ENCODE results near the gene ELMO1.
A peak's percentile ranks its signal among the peaks of the same experiment; 100 is the strongest.

Gene ELMO1

GRCh38 chr7:37068038-37068437, 380.6 kb downstream of the ELMO1 start:
- Histone ChIP-seq H3K9me3 (ENCODE audit: insufficient read depth, low read depth, low read length) (no peaks in the 10 kb centered on the region), H3K9ac (ENCODE audit: low read depth, low read length) (no peak overlapping the region), H3K4me3 (ENCODE audit: low read length) (no peak overlapping the region), H3K27ac (ENCODE audit: low read length) (no peak overlapping the region), H3K27me3 (ENCODE audit: insufficient read depth, low read length) (no peaks in the 10 kb centered on the region), H3K4me1 (ENCODE audit: insufficient read depth, low read length) (no peaks in the 10 kb centered on the region), H3K36me3 (ENCODE audit: insufficient read depth, low read depth, low read length) (no peaks in the 10 kb centered on the region)

DNA sequence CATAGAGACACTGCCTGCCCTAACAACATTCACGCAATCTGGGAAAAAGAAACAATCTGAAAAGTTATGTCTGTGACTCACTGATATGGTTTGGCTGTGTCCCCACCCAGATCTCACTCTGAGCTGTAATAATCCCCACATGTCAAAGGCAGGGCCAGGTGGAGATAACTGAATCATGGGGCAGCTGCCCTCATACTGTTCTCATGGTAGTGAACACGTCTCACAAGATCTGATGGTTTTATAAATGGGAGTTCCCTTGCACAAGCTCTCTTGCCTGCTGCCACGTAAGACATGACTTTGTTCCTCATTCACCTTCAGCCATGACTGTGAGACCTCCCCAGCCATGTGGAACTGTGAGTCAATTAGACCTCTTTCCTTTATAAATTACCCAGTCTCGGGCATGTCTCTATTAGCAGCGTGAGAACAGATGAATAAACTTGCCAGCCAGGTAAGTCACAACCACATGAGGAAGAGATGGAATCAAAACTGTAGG, 382.8 kb downstream of the ELMO1 start:
- Histone ChIP-seq H3K27me3 (ENCODE audit: insufficient read depth, low read length) (no peaks in the 10 kb centered on the region), H3K4me1 (ENCODE audit: insufficient read depth, low read length) (no peaks in the 10 kb centered on the region), H3K36me3 (ENCODE audit: insufficient read depth, low read depth, low read length) (no peaks in the 10 kb centered on the region), H3K9me3 (ENCODE audit: insufficient read depth, low read depth, low read length) (no peaks in the 10 kb centered on the region), H3K4me3 (ENCODE audit: low read length) (no peak overlapping the region), H3K27ac (ENCODE audit: low read length) (no peak overlapping the region), H3K9ac (ENCODE audit: low read depth, low read length) (no peak overlapping the region)

- no peaks in the 10 kb centered on the region for H3K9me3 ChIP-seq (ENCODE audit: insufficient read depth, low read depth, low read length)
- no peaks in the 10 kb centered on the region for H3K36me3 ChIP-seq (ENCODE audit: insufficient read depth, low read depth, low read length)
- H3K27me3 ChIP-seq (ENCODE audit: insufficient read depth, low read length): no peaks in the 10 kb centered on the region
- no peak overlapping the region for H3K4me3 ChIP-seq (ENCODE audit: low read length)
- no peaks in the 10 kb centered on the region for H3K4me1 ChIP-seq (ENCODE audit: insufficient read depth, low read length)
- no peak overlapping the region for H3K9ac ChIP-seq (ENCODE audit: low read depth, low read length)
- H3K27ac ChIP-seq (ENCODE audit: low read length): no peak overlapping the region
These were observed 386.2 kb downstream of the ELMO1 start for GRCh38 chr7:37062560-37062859.

- no peaks in the 10 kb centered on the region for H3K27me3 ChIP-seq (ENCODE audit: insufficient read depth, low read length)
- H3K27ac ChIP-seq (ENCODE audit: low read length): no peak overlapping the region
- H3K36me3 ChIP-seq (ENCODE audit: insufficient read depth, low read depth, low read length): no peaks in the 10 kb centered on the region
- no peaks in the 10 kb centered on the region for H3K9me3 ChIP-seq (ENCODE audit: insufficient read depth, low read depth, low read length)
- H3K9ac ChIP-seq (ENCODE audit: low read depth, low read length): no peak overlapping the region
- no peak overlapping the region for H3K4me3 ChIP-seq (ENCODE audit: low read length)
- H3K4me1 ChIP-seq (ENCODE audit: insufficient read depth, low read length): no peaks in the 10 kb centered on the region
These were observed 386.7 kb downstream of the ELMO1 start for GRCh38 chr7:37061849-37062559.

DNA sequence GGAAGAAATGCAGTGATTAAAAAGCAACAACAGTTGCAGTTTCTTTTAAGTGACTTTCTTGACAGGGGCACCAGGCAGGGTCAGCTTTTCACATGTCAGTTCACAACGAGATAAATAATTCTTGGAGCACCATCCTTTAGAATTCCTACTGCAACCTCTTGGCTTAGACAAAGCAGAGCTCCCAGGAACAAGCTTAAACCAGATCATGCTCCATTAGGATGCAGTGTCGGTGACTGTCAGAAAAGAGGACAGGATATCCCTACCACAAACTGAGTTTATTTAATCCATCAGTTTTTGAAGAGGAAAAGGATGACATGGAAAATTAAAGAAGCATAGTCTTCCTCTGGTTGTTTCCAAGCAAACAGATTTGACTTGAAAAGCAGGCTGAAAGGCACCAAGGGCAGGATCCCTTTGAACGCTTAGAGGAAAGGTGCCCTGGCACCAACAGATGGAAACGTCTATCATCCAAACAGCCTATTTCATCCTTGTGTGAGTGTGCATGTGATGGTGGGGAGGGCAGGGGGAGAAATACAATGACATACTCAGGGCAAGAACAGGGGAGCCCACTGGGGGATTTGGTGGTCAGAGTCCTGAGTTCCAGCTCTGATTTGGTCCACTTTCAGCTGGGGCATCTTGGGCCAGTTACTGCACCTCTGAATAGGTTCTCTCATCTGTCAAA, 392.3 kb downstream of the ELMO1 start:
- no peak overlapping the region for H3K9ac ChIP-seq (ENCODE audit: low read depth, low read length)
- H3K27me3 ChIP-seq (ENCODE audit: insufficient read depth, low read length): no peaks in the 10 kb centered on the region
- no peak overlapping the region for H3K4me3 ChIP-seq (ENCODE audit: low read length)
- peaks cover 3% of the 10 kb centered on the region; the same call in 1 of the 2 replicates for H3K4me1 ChIP-seq (ENCODE audit: insufficient read depth, low read length)
- no peaks in the 10 kb centered on the region for H3K36me3 ChIP-seq (ENCODE audit: insufficient read depth, low read depth, low read length)
- no peaks in the 10 kb centered on the region for H3K9me3 ChIP-seq (ENCODE audit: insufficient read depth, low read depth, low read length)
- H3K27ac ChIP-seq (ENCODE audit: low read length): no peak overlapping the region

- Histone ChIP-seq H3K36me3 (ENCODE audit: insufficient read depth, low read depth, low read length) (no peaks in the 10 kb centered on the region), H3K4me1 (ENCODE audit: insufficient read depth, low read length) (peaks cover 3% of the 10 kb centered on the region; the same call in 1 of the 2 replicates), H3K27ac (ENCODE audit: low read length) (no peak overlapping the region), H3K9ac (ENCODE audit: low read depth, low read length) (no peak overlapping the region), H3K9me3 (ENCODE audit: insufficient read depth, low read depth, low read length) (no peaks in the 10 kb centered on the region), H3K27me3 (ENCODE audit: insufficient read depth, low read length) (no peaks in the 10 kb centered on the region), H3K4me3 (ENCODE audit: low read length) (no peak overlapping the region)
These were observed 393.9 kb downstream of the ELMO1 start for GRCh38 chr7:37054624-37055241.

DNA sequence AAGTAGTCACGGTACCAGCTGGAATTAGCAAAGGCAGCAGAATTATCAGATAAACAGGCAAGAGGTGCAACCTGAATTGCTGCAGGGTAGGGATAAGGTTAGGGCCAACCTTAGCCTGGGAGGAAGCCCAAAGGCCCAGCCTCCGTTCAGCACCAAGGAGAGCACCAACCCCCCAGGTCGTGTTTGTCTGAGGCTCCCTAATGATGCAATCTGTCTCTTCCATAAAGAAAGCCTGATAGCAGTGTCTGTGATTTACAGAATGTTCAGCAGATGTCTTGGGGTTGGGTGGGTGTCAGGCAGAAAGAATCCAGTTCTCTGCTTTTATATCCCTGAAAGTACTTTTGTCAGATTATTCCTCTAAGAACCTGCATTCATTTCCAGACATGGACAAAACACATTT, 396.0 kb downstream of the ELMO1 start:
- H3K9me3 ChIP-seq (ENCODE audit: insufficient read depth, low read depth, low read length): no peaks in the 10 kb centered on the region
- no peaks in the 10 kb centered on the region for H3K27me3 ChIP-seq (ENCODE audit: insufficient read depth, low read length)
- H3K4me3 ChIP-seq (ENCODE audit: low read length): no peak overlapping the region
- H3K9ac ChIP-seq (ENCODE audit: low read depth, low read length): peak overlapping the region; percentile 39; the same call in 1 of the 2 replicates
- H3K4me1 ChIP-seq (ENCODE audit: insufficient read depth, low read length): peaks cover 12% of the 10 kb centered on the region
- no peaks in the 10 kb centered on the region for H3K36me3 ChIP-seq (ENCODE audit: insufficient read depth, low read depth, low read length)
- H3K27ac ChIP-seq (ENCODE audit: low read length): peak overlapping the region; percentile 30

DNA sequence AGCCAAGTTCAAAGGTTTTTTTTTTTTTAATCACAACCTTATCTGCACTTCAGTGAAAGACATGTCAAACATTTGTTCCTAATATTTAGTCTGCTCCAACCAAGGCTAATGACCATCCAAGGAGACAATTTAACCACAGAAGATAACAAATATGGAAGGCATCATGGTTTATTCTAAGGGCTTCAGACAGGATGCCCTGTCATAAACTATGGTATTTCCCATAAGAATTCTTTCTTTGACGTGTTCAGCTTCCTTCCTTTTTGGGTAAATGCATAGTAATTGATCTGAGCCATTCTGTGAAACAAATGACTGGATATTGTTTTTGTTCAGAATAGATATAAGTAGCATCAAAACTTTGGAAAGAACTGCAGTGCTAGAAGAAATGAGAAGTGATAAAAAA, 397.9 kb downstream of the ELMO1 start:
- H3K27ac ChIP-seq (ENCODE audit: low read length): no peak overlapping the region
- no peaks in the 10 kb centered on the region for H3K9me3 ChIP-seq (ENCODE audit: insufficient read depth, low read depth, low read length)
- no peak overlapping the region for H3K9ac ChIP-seq (ENCODE audit: low read depth, low read length)
- peaks cover 27% of the 10 kb centered on the region for H3K4me1 ChIP-seq (ENCODE audit: insufficient read depth, low read length)
- no peak overlapping the region for H3K4me3 ChIP-seq (ENCODE audit: low read length)
- H3K27me3 ChIP-seq (ENCODE audit: insufficient read depth, low read length): no peaks in the 10 kb centered on the region
- H3K36me3 ChIP-seq (ENCODE audit: insufficient read depth, low read depth, low read length): no peaks in the 10 kb centered on the region

- Histone ChIP-seq H3K4me3 (ENCODE audit: low read length) (no peak overlapping the region), H3K4me1 (ENCODE audit: insufficient read depth, low read length) (peaks cover 27% of the 10 kb centered on the region), H3K27me3 (ENCODE audit: insufficient read depth, low read length) (no peaks in the 10 kb centered on the region), H3K27ac (ENCODE audit: low read length) (no peak overlapping the region), H3K36me3 (ENCODE audit: insufficient read depth, low read depth, low read length) (no peaks in the 10 kb centered on the region), H3K9ac (ENCODE audit: low read depth, low read length) (no peak overlapping the region), H3K9me3 (ENCODE audit: insufficient read depth, low read depth, low read length) (no peaks in the 10 kb centered on the region)
These were observed 400.0 kb downstream of the ELMO1 start for GRCh38 chr7:37048674-37049073.

- Histone ChIP-seq H3K4me1 (ENCODE audit: insufficient read depth, low read length) (peaks cover 23% of the 10 kb centered on the region), H3K27me3 (ENCODE audit: insufficient read depth, low read length) (no peaks in the 10 kb centered on the region), H3K27ac (ENCODE audit: low read length) (no peak overlapping the region), H3K9me3 (ENCODE audit: insufficient read depth, low read depth, low read length) (no peaks in the 10 kb centered on the region), H3K9ac (ENCODE audit: low read depth, low read length) (no peak overlapping the region), H3K4me3 (ENCODE audit: low read length) (no peak overlapping the region), H3K36me3 (ENCODE audit: insufficient read depth, low read depth, low read length) (no peaks in the 10 kb centered on the region)
These were observed 401.4 kb downstream of the ELMO1 start for GRCh38 chr7:37047260-37047659.

DNA sequence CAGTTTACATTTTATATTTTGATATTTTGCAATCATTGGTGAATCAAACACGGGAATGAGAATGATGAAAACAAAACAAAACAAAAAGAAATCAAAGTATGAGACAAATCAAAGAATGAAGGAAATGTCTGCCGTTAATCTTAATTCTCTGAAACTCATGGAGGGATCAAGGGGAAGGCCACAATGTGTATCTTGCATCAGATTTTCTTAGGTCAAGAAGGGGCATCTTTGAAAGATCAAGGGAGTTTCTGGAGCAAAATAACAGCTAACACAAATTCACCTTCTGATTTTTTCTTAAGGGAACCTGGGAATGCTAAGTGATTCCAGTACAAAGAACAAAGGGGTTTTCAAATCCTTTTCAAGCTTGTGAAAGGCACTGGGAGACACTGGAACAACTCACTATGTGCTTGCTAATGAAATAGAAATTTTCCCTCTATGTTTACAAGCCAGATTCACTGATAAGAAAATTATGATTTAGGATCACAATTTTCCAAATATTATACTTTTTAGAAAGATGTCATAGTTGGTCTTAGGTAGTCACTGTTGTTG, 402.1 kb downstream of the ELMO1 start:
- Histone ChIP-seq H3K27me3 (ENCODE audit: insufficient read depth, low read length) (no peaks in the 10 kb centered on the region), H3K9ac (ENCODE audit: low read depth, low read length) (no peak overlapping the region), H3K9me3 (ENCODE audit: insufficient read depth, low read depth, low read length) (no peaks in the 10 kb centered on the region), H3K27ac (ENCODE audit: low read length) (peak overlapping the region; percentile 8), H3K4me1 (ENCODE audit: insufficient read depth, low read length) (peaks cover 23% of the 10 kb centered on the region), H3K4me3 (ENCODE audit: low read length) (no peak overlapping the region), H3K36me3 (ENCODE audit: insufficient read depth, low read depth, low read length) (no peaks in the 10 kb centered on the region)

Measured in iPS-20b (cell line).